ELR (cell line): ENCODE measurements around the gene C4BPA.

Experiments
- DNase-seq: peaks from one replicate; pipeline ENCODE4 v3.0.0-alpha.2; 2015; ENCODE audit warnings: low read depth

C4BPA gene

DNA sequence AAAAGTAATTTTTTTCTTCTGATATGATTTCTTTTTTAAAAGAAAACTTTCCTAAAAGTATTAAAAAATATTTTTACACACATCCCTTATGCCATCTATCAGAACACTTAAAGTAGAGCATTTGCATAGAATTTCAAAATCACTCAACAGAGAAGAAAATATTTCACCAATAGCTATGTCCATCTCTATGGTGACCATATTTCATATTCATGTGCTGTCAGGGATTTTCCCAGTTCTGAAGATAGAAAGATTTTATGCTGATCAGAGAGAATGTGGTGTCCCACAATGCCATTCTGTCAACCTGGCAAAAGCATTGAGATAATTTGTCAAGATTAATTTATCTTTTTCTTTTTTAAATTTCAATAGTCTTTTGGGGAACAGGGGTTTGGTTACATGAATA lies 87.0 kb downstream of the C4BPA start:
- no peak for DNase-seq

DNA sequence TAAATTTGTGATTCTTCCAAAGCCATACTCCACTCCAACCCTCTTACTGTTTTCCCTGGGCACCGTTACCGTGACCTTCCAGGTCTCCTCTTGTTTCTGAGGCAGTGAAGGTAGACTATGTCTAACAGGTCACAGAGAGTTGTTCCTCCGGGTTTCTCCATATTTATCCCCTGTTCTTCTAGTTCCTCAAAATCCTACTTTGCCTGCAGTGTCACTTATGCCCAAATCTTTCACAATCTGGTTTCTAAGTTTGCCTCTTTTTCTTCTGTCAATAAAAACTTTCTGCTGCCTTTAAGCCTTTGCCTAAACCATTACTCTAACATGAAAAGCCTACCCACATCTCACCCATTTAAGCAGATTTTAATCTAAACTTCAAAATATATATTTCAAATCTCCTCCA lies 87.7 kb downstream of the C4BPA start:
- no peak for DNase-seq

DNA sequence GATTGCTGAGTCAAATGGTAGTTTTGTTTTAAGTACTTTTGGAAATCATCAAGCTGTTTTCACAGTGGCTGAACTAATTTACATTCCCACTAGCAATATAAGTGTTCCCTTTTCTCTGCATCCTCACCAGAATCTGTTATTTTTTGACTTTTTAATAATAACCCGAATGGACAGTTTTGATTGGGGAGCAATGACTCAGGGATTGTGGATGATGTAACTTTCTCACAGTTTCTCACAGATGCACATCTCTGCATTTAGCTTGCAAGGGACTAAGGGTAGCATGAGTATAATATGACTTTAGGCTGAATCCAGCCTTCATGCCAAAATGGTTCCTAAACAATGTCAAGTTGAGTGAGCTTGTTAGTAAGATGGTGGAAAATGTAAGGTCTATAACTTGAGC lies 90.2 kb downstream of the C4BPA start:
- no peak for DNase-seq
